ENCODE data around the gene TMEM167B.

Gene TMEM167B

GRCh38 chr1:109083501-109083900, 7.1 kb upstream of the TMEM167B start:
- DNase-seq: no peak

- DNase-seq: no peak
Observed at GRCh38 chr1:109083923-109084322, 6.6 kb upstream of the TMEM167B start.

- DNase-seq: no peak
Observed at GRCh38 chr1:109084563-109085517, 5.7 kb upstream of the TMEM167B start.

- peak; percentile 78 for DNase-seq
Observed at GRCh38 chr1:109089242-109090015, 1.1 kb upstream of the TMEM167B start.

- DNase-seq: peak; percentile 63
Observed at GRCh38 chr1:109091078-109091838, 694 bp downstream of the TMEM167B start.

- peak; percentile 25 for DNase-seq
Observed at GRCh38 chr1:109091839-109092193, 1.3 kb downstream of the TMEM167B start.

GRCh38 chr1:109094377-109094803, 3.8 kb downstream of the TMEM167B start:
- DNase-seq: peak; percentile 27

- no peak for DNase-seq
Observed at GRCh38 chr1:109094871-109095270, 4.3 kb downstream of the TMEM167B start.

- no peak for DNase-seq
Observed at GRCh38 chr1:109095631-109096030, 5.1 kb downstream of the TMEM167B start.

GRCh38 chr1:109096120-109096519, 5.6 kb downstream of the TMEM167B start:
- DNase-seq: no peak

GRCh38 chr1:109099938-109100773, 9.6 kb downstream of the TMEM167B start:
- DNase-seq: peak; percentile 98

- no peak for DNase-seq
Observed at GRCh38 chr1:109104364-109105151, 14.0 kb downstream of the TMEM167B start.

GRCh38 chr1:109105881-109106280, 15.3 kb downstream of the TMEM167B start:
- DNase-seq: no peak

- DNase-seq: no peak
Observed at GRCh38 chr1:109107785-109108184, 17.2 kb downstream of the TMEM167B start.

- no peak for DNase-seq
Observed at GRCh38 chr1:109109906-109110305, 19.3 kb downstream of the TMEM167B start.

GRCh38 chr1:109111386-109112055, 21.0 kb downstream of the TMEM167B start:
- no peak for DNase-seq

GRCh38 chr1:109112056-109112651, 21.6 kb downstream of the TMEM167B start:
- peak; percentile 45 for DNase-seq

GRCh38 chr1:109112652-109113285, 22.2 kb downstream of the TMEM167B start:
- peak; percentile 87 for DNase-seq

- DNase-seq: peak; percentile 23
Observed at GRCh38 chr1:109113590-109114341, 23.2 kb downstream of the TMEM167B start, which contains the start of gene ELAPOR1. TSS of gene ELAPOR1 (plus strand) at chr1:109114115. CDS start at chr1:109114184, 69 bp downstream.
